ENCODE results near the gene MAD1L1.

- TF ChIP-seq CTCF (IDR thresholded peaks at IDR 0.05 in 2 of 3, conservative IDR thresholded peaks at IDR 0.05 in 1 of 3; ENCODE audit: borderline replicate concordance in 1 of 3, insufficient read depth in 1 of 3, low read depth in 2 of 3, low read length in 2 of 3) (no peak), SRF (IDR thresholded peaks at IDR 0.05; ENCODE audit: low read depth) (no peak), MAX (IDR thresholded peaks at IDR 0.05) (no peak), EZH2 (IDR thresholded peaks at IDR 0.05) (no peak), RAD21 (IDR thresholded peaks at IDR 0.05; ENCODE audit: low read depth) (no peak), REST (IDR thresholded peaks at IDR 0.05; ENCODE audit: low read depth) (no peak), EGR1 (IDR thresholded peaks at IDR 0.05; ENCODE audit: low read depth) (no peak), ZNF274 (IDR thresholded peaks at IDR 0.05; ENCODE audit: low read depth, low read length) (no peak), SP1 (IDR thresholded peaks at IDR 0.05; ENCODE audit: low read depth) (no peak), POLR2A (IDR thresholded peaks at IDR 0.05; ENCODE audit: borderline replicate concordance, extremely low read depth, insufficient read depth, insufficient read length) (no peak), CBX3 (IDR thresholded peaks at IDR 0.05; ENCODE audit: low read depth) (no peak)
Observed at GRCh38 chr7:1925973-1926907, 306.5 kb downstream of the MAD1L1 start.
